Chondrocyte (in vitro differentiated cells): ENCODE measurements around the gene CLK3. TPM values are rescaled to one million over a fixed set of nuclear protein-coding genes. Genes with fewer than 3 reads are reported as not detected.
"Not testable (repeated sequence)": the region's sequence is repeated elsewhere in the genome, so short reads cannot be mapped to it uniquely, and the experiment has no call there.

Experiments used
- DNase-seq: peaks from one replicate; pipeline ENCODE4 v3.0.0; 2021; ENCODE audit warnings: mixed read lengths, low spot score
- H3K27ac Mint-ChIP-seq: one replicate; pipeline ENCODE4 v1.8.0; 2021; ENCODE audit warnings: mild to moderate bottlenecking, moderate library complexity, mixed read lengths; ENCODE audit not compliant: unreplicated experiment
- H3K27me3 Mint-ChIP-seq: 2 replicates; pipeline ENCODE4 v1.8.0; 2021; ENCODE audit warnings: low read depth, mixed read lengths
- H3K36me3 Mint-ChIP-seq: 2 replicates; pipeline ENCODE4 v1.8.0; 2021; ENCODE audit warnings: low read depth, mixed read lengths
- H3K4me1 Mint-ChIP-seq: 2 replicates; pipeline ENCODE4 v1.8.0; 2021; ENCODE audit warnings: low read depth, mild to moderate bottlenecking, mixed read lengths
- H3K4me3 Mint-ChIP-seq: one replicate; pipeline ENCODE4 v1.8.0; 2021; ENCODE audit warnings: mild to moderate bottlenecking, moderate library complexity, mixed read lengths; ENCODE audit not compliant: unreplicated experiment
- H3K9me3 Mint-ChIP-seq: 2 replicates; pipeline ENCODE4 v1.8.0; 2021; ENCODE audit warnings: low read depth, mixed read lengths
- total RNA-seq: library from RNA; stranded (reverse); gene quantifications from 3 replicates; pipeline ENCODE4 v1.2.1, GENCODE V29; 2021
- TF ChIP-seq, protein P1 (sequence below): fragments of 200-600 bp; sonication (generic); IDR thresholded peaks from 2 replicates; pipeline ENCODE4 v1.5.0; 2021; ENCODE audit warnings: antibody characterized with exemption, mild to moderate bottlenecking, moderate library complexity

CLK3 gene
- total RNA-seq, 1 donor from 2014 or later = 48.6 TPM

DNA sequence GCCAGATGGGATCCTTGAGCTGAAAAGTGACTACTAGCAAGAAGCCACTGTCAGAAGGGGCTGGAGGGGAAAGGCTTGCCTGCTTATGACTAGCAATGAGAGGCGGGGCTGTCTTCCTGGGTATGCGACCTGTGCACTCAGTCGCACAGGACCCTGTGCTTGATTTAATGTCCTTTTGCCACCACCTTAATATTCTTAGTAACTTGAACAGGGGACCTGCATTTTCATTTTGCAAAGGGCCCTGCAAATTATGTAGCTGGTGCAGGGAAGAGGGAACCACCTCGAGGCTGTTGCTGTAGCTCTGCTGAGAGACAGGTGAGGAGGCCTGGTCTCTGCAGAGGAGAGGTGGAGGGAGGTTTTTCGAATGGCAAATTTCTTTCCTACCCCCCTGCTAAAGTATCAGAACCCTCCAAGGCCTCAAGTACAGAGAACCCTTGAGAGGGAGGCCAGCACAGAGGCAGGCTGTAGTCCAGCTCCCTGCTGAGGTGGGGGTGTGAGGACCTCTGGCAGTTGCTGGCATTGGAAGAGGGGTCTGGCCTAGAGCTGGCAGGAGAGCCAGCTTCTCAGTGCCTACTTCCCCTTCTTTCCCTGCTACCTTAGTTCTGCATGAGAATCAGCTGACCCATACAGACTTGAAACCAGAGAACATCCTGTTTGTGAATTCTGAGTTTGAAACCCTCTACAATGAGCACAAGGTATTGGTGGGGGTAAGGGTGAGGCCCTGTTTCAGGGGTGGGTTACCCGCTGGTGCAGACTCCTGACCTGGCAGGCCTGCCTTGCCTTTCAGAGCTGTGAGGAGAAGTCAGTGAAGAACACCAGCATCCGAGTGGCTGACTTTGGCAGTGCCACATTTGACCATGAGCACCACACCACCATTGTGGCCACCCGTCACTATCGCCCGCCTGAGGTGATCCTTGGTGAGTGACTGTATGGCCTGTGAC lies 11.4 kb downstream of the CLK3 start:
- no peaks in the 10 kb centered on the region for H3K4me1 Mint-ChIP-seq
- no peaks in the 10 kb centered on the region for H3K9me3 Mint-ChIP-seq
- H3K27me3 Mint-ChIP-seq = no peaks in the 10 kb centered on the region
- H3K27ac Mint-ChIP-seq = no peak overlapping the region
- peaks cover 26% of the 10 kb centered on the region for H3K36me3 Mint-ChIP-seq
- TF ChIP-seq, protein P1, sequence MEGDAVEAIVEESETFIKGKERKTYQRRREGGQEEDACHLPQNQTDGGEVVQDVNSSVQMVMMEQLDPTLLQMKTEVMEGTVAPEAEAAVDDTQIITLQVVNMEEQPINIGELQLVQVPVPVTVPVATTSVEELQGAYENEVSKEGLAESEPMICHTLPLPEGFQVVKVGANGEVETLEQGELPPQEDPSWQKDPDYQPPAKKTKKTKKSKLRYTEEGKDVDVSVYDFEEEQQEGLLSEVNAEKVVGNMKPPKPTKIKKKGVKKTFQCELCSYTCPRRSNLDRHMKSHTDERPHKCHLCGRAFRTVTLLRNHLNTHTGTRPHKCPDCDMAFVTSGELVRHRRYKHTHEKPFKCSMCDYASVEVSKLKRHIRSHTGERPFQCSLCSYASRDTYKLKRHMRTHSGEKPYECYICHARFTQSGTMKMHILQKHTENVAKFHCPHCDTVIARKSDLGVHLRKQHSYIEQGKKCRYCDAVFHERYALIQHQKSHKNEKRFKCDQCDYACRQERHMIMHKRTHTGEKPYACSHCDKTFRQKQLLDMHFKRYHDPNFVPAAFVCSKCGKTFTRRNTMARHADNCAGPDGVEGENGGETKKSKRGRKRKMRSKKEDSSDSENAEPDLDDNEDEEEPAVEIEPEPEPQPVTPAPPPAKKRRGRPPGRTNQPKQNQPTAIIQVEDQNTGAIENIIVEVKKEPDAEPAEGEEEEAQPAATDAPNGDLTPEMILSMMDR = no peak
- DNase-seq = no peak
- no peak overlapping the region for H3K4me3 Mint-ChIP-seq

DNA sequence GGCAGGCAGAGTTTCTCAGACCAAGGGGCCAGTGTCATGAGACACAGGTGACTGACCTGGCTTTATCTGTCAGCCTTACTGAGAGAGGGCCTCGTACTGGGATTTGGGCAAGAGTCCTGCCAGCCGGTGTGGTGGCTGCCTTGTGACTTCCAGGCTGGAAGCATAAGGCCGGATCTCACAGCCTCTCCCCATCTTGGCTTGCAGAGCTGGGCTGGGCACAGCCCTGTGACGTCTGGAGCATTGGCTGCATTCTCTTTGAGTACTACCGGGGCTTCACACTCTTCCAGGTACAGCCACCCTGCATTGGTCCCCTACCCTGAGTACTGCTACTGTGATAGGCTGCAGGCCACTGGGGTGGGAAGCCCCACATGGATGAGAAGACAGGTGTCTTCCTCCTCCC lies 12.1 kb downstream of the CLK3 start:
- Mint-ChIP-seq H3K4me3 (no peak overlapping the region), H3K27me3 (no peaks in the 10 kb centered on the region), H3K36me3 (peaks cover 22% of the 10 kb centered on the region), H3K4me1 (no peaks in the 10 kb centered on the region), H3K27ac (no peak overlapping the region), H3K9me3 (no peaks in the 10 kb centered on the region)
- TF ChIP-seq, protein P1 = no peak
- no peak for DNase-seq

DNA sequence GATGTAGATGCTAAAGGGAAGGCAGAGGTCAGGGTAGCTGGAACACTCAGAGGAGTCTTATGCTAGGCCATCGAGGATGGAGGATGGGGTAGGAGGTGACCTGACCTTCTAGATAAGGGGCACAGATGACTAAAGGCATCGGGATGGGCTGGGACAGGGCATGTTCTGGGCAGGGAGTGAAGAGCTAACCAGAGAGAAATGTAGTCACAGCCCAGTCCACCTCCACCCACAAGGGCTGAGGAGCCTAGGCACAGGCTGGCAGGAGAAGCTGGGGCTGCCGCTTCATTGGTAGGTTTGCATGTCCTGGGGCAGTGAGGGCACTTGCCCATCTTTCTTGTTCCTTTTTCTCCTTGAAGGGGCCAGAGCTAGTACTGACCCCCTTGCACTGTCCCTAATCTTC lies 12.6 kb downstream of the CLK3 start:
- Mint-ChIP-seq H3K27ac (peak overlapping the region; percentile 27), H3K4me1 (no peaks in the 10 kb centered on the region), H3K9me3 (no peaks in the 10 kb centered on the region), H3K4me3 (no peak overlapping the region), H3K36me3 (peaks cover 22% of the 10 kb centered on the region), H3K27me3 (no peaks in the 10 kb centered on the region)
- DNase-seq = no peak
- TF ChIP-seq, protein P1 = no peak

DNA sequence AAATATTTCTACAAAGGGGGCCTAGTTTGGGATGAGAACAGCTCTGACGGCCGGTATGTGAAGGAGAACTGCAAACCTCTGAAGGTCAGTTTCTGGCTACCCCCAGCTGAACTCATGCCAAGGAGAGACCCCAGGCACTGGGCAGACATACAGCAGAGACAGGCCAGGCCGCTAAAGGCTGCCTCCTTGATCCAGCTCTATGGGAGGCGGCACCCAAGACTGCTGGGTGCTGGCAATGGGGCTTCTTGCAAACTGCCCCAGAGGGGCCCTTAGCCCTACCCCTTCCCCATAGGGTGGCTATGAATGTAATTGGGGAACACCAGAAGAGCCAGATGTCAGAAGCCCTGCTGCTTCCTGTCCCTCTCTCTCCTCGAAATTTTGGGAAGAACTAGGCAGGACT lies 13.3 kb downstream of the CLK3 start:
- Mint-ChIP-seq H3K36me3 (peaks cover 19% of the 10 kb centered on the region), H3K27ac (no peak overlapping the region), H3K27me3 (no peaks in the 10 kb centered on the region), H3K4me1 (no peaks in the 10 kb centered on the region), H3K9me3 (no peaks in the 10 kb centered on the region), H3K4me3 (no peak overlapping the region)
- no peak for DNase-seq
- TF ChIP-seq, protein P1 = no peak

DNA sequence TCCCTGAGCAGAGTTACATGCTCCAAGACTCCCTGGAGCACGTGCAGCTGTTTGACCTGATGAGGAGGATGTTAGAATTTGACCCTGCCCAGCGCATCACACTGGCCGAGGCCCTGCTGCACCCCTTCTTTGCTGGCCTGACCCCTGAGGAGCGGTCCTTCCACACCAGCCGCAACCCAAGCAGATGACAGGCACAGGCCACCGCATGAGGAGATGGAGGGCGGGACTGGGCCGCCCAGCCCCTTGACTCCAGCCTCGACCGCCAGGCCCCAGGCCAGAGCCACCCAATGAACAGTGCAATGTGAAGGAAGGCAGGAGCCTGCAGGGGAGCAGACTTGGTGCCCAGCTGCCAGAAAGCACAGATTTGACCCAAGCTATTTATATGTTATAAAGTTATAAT lies 14.1 kb downstream of the CLK3 start:
- H3K4me3 Mint-ChIP-seq, DNase-seq, H3K27ac Mint-ChIP-seq, H3K9me3 Mint-ChIP-seq, H3K4me1 Mint-ChIP-seq, H3K27me3 Mint-ChIP-seq: not testable (repeated sequence)
- peaks cover 22% of the 10 kb centered on the region for H3K36me3 Mint-ChIP-seq
